Measurements from ENCODE around the gene RAB3B. TPM values are rescaled to one million over a fixed set of nuclear protein-coding genes. Genes with fewer than 3 reads are reported as not detected.

Gene RAB3B
- total and polyA plus RNA-seq, 2 of the 4 experiments (the other 2 are of a cell fraction): 33.6 to 78.5 TPM

GRCh38 chr1:51945591-51945990, 44.9 kb downstream of the RAB3B start:
- no peaks in the 10 kb centered on the region for H3K27me3 ChIP-seq (ENCODE audit: control insufficient read depth, insufficient read depth, low read length)
- no peak overlapping the region for H3K9ac ChIP-seq (ENCODE audit: low read depth, low read length)
- DNase-seq: peak; percentile 73
- no peak overlapping the region for H2AK9ac ChIP-seq (replicated peaks; ENCODE audit: low read depth, low read length, poor library complexity)
- no peak overlapping the region for H2AFZ ChIP-seq (replicated peaks; ENCODE audit: low read length, poor library complexity)
- TF ChIP-seq POLR2A (IDR thresholded peaks at IDR 0.05; ENCODE audit: low read depth, low read length): no peak
- no peak for TF ChIP-seq ELK1 (IDR thresholded peaks at IDR 0.05; ENCODE audit: borderline replicate concordance, low read depth, low read length)
- TF ChIP-seq FOS (IDR thresholded peaks at IDR 0.05; ENCODE audit: low read depth, low read length): no peak
- TF ChIP-seq RAD21 (IDR thresholded peaks at IDR 0.05; ENCODE audit: low read length): no peak
- TF ChIP-seq USF2 (IDR thresholded peaks at IDR 0.05; ENCODE audit: low read depth, low read length): no peak
- 0 out of 2 replicates have a peak overlapping the region, but pooled peaks have one; percentile 35 for H2AK5ac ChIP-seq (ENCODE audit: low read depth, low read length)
- H4K5ac ChIP-seq (ENCODE audit: low read depth, low read length): no peak overlapping the region
- H3K4me2 ChIP-seq (ENCODE audit: low read depth, low read length): no peak overlapping the region
- CTCF ChIA-PET: interaction anchor here (0.6 kb wide), 1 partner anchor 85 kb away, joined by 4 read pairs; no protein-coding TSS in a partner anchor
- H3K79me1 ChIP-seq (ENCODE audit: low read depth in 1 of 2, low read length in 2 of 2): peaks cover 52 to 83% of the 10 kb centered on the region in 2 experiments
- in situ Hi-C loops (cut with MboI; ENCODE audit: low sequenced_read_pairs) (no loop called here), dilution Hi-C loops (cut with HindIII; ENCODE audit: low sequenced_read_pairs, unreplicated experiment) (loop anchor here (10.0 kb wide), 1 partner anchor 61 kb away; no protein-coding TSS in a partner anchor), intact Hi-C loops (cut with micrococcal nuclease) (no loop called here)
- no peak overlapping the region for H2BK5ac ChIP-seq (ENCODE audit: low read depth, low read length, poor library complexity, severe bottlenecking)
- no peaks in the 10 kb centered on the region for H4K20me1 ChIP-seq (ENCODE audit: insufficient read depth, low read length)
- peaks cover 14% of the 10 kb centered on the region for H3K9me1 ChIP-seq (ENCODE audit: insufficient read depth, low read length)
- ATAC-seq (ENCODE audit: low read depth): peak; percentile 35
- H2BK20ac ChIP-seq (ENCODE audit: low read depth, low read length): no peak overlapping the region
- no peak overlapping the region for H3K18ac ChIP-seq (ENCODE audit: low read depth, low read length)
- H3K4ac ChIP-seq (ENCODE audit: low read depth, low read length): no peak overlapping the region
- no TSS peak for BruUV-seq (replicated peaks)
- no peak overlapping the region for H4K91ac ChIP-seq (ENCODE audit: insufficient read depth, low read depth, low read length)
- POLR2A ChIA-PET (ENCODE audit: unreplicated experiment): no interaction called here
- no peak overlapping the region for H4K8ac ChIP-seq (ENCODE audit: low read depth in 2 of 2, low read length in 2 of 2)
- 0 out of 3 replicates have a peak overlapping the region, but pooled peaks have one; percentile 25 for H2BK15ac ChIP-seq (ENCODE audit: low read depth, low read length)
- H3K36me3 ChIP-seq (ENCODE audit: control insufficient read depth, insufficient read depth, low read length): peaks cover 15% of the 10 kb centered on the region
- no peak overlapping the region for H2BK120ac ChIP-seq (ENCODE audit: low read depth, low read length)
- H3K4me3 ChIP-seq (ENCODE audit: insufficient read depth, low read depth, low read length): no peak overlapping the region
- no peak overlapping the region for H3K27ac ChIP-seq (ENCODE audit: insufficient read depth, low read length)
- H3K4me1 ChIP-seq (ENCODE audit: control insufficient read depth, insufficient read depth, low read length): peaks cover 17% of the 10 kb centered on the region
- H3K14ac ChIP-seq (replicated peaks; ENCODE audit: low read depth, low read length): no peak overlapping the region
- no peak overlapping the region for H3K23ac ChIP-seq (ENCODE audit: low read depth, low read length)
- no peak overlapping the region for H3K56ac ChIP-seq (ENCODE audit: extremely low read depth, insufficient read depth, low read length)
- peaks cover 9% of the 10 kb centered on the region for H3K9me3 ChIP-seq (ENCODE audit: control insufficient read depth, insufficient read depth, low read length)

Measured in IMR-90 (cell line).